HEK293 (cell line): ENCODE results near the gene PHACTR1.

Experiments
- CTCF ChIP-seq: fragments of 450-650 bp; formaldehyde crosslinking; IDR thresholded peaks from 2 replicates; pipeline ENCODE4 v1.5.1; 2016; ENCODE audit warnings: missing biosample characterization, missing genetic modification characterization
- PRDM10 ChIP-seq: fragments of 450-650 bp; formaldehyde crosslinking; IDR thresholded peaks from 2 replicates; pipeline ENCODE4 v1.5.1; 2016; ENCODE audit warnings: missing biosample characterization, missing genetic modification characterization
- YY1 ChIP-seq: fragments of 450-650 bp; formaldehyde crosslinking; IDR thresholded peaks from 2 replicates; pipeline ENCODE4 v1.5.1; 2018; ENCODE audit warnings: missing biosample characterization, missing genetic modification characterization
- ZNF133 ChIP-seq: fragments of 450-650 bp; formaldehyde crosslinking; IDR thresholded peaks from 2 replicates; pipeline ENCODE4 v1.5.1; 2016; ENCODE audit warnings: missing biosample characterization, missing genetic modification characterization
- ZNF274 ChIP-seq, 2 experiments: fragments of 200-500 bp in 1 of 2; fragments of 450-650 bp in 1 of 2; sonication (Bioruptor generic) in 1 of 2; formaldehyde crosslinking in 1 of 2; IDR thresholded peaks; 2 replicates each; pipeline versions ENCODE4 v1.5.1 to v1.6.1; 2014 to 2016; ENCODE audit warnings: borderline replicate concordance in 1 of 2, inconsistent platforms in 1 of 2, low read length in 1 of 2, missing biosample characterization in 1 of 2, missing genetic modification characterization in 1 of 2
- ZNF311 ChIP-seq: fragments of 450-650 bp; formaldehyde crosslinking; IDR thresholded peaks from 2 replicates; pipeline ENCODE4 v1.5.1; 2017; ENCODE audit warnings: missing biosample characterization, missing genetic modification characterization, borderline replicate concordance
- ZNF510 ChIP-seq: fragments of 450-650 bp; formaldehyde crosslinking; IDR thresholded peaks from 2 replicates; pipeline ENCODE4 v1.5.1; 2018; ENCODE audit warnings: mild to moderate bottlenecking, missing genetic modification characterization, missing biosample characterization; ENCODE audit not compliant: insufficient replicate concordance
- ZNF747 ChIP-seq: fragments of 450-650 bp; formaldehyde crosslinking; IDR thresholded peaks from 2 replicates; pipeline ENCODE4 v1.5.1; 2016; ENCODE audit warnings: missing biosample characterization, missing genetic modification characterization

GRCh38 chr6:13058051-13058450, 341.5 kb downstream of the PHACTR1 start:
- TF ChIP-seq ZNF510 = no peak
- TF ChIP-seq CTCF (tag by site-specific recombination) = no peak
- TF ChIP-seq ZNF311 = no peak
- no peak for TF ChIP-seq YY1
- no peak for TF ChIP-seq ZNF274 (IDR thresholded peaks at IDR 0.05; ENCODE audit: low read length)
- no peak for TF ChIP-seq ZNF274 (tag by site-specific recombination; IDR thresholded peaks at IDR 0.05; ENCODE audit: borderline replicate concordance)
- TF ChIP-seq PRDM10 (tag by site-specific recombination) = no peak
- no peak for TF ChIP-seq ZNF133 (tag by site-specific recombination)
- no peak for TF ChIP-seq ZNF747 (tag by site-specific recombination)
